GM12864 (cell line): ENCODE measurements around the gene TIFAB.
A peak's percentile ranks its signal among the peaks of the same experiment; 100 is the strongest.

ENCODE experiments used
- DNase-seq: peaks from one replicate; pipeline ENCODE4 v3.0.0-alpha.2; 2011; ENCODE audit warnings: low read depth
- H3K4me3 ChIP-seq: 2 replicates; pipeline ENCODE4 v1.5.1; 2011; ENCODE audit warnings: mild to moderate bottlenecking, low read depth, low read length, control low read depth
- TF ChIP-seq, protein P1 (sequence below): IDR thresholded peaks from 2 replicates; pipeline ENCODE4 v1.5.1; 2011; ENCODE audit warnings: low read depth, mild to moderate bottlenecking, moderate library complexity, low read length, control low read depth, inconsistent platforms; ENCODE audit errors: missing control alignments

The TIFAB gene

DNA sequence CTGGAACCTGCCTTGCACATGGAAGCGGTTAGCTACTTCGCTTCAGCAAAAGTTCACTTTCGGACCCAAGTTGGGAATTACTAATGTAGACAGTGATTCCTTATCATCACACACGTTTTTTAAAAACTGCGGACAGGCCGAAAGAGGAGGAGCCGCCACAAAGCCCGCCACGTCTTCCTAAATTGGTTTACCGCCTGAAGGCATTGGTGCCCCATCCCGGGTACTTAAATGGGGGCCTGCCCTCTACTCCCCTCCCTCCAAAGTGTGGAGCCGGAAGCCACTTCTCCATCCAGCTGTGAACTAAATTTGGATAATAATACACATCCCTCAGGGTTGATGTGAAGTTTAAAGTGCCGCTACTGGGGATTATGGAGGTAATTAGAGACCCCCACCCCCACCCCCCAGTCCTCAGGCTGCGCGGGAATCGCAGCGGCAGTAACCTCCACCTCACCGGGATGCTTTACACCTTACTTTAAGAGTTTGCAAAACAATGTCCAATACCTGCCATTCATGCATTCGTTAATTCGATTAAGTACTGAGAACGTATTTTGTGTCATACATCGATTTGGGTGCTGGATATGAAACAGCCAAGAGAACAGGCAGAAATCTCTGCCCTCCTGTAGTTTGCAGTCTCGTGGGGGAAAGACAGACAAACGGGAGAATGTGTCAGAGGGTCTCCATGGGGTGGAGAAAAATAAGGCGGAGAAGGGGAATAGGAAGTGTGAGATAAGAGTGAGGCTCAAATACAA, 52.2 kb downstream of the TIFAB start:
- peak overlapping the region; percentile 90 for H3K4me3 ChIP-seq
- TF ChIP-seq, protein P1, sequence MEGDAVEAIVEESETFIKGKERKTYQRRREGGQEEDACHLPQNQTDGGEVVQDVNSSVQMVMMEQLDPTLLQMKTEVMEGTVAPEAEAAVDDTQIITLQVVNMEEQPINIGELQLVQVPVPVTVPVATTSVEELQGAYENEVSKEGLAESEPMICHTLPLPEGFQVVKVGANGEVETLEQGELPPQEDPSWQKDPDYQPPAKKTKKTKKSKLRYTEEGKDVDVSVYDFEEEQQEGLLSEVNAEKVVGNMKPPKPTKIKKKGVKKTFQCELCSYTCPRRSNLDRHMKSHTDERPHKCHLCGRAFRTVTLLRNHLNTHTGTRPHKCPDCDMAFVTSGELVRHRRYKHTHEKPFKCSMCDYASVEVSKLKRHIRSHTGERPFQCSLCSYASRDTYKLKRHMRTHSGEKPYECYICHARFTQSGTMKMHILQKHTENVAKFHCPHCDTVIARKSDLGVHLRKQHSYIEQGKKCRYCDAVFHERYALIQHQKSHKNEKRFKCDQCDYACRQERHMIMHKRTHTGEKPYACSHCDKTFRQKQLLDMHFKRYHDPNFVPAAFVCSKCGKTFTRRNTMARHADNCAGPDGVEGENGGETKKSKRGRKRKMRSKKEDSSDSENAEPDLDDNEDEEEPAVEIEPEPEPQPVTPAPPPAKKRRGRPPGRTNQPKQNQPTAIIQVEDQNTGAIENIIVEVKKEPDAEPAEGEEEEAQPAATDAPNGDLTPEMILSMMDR = no peak
- no peak for DNase-seq

DNA sequence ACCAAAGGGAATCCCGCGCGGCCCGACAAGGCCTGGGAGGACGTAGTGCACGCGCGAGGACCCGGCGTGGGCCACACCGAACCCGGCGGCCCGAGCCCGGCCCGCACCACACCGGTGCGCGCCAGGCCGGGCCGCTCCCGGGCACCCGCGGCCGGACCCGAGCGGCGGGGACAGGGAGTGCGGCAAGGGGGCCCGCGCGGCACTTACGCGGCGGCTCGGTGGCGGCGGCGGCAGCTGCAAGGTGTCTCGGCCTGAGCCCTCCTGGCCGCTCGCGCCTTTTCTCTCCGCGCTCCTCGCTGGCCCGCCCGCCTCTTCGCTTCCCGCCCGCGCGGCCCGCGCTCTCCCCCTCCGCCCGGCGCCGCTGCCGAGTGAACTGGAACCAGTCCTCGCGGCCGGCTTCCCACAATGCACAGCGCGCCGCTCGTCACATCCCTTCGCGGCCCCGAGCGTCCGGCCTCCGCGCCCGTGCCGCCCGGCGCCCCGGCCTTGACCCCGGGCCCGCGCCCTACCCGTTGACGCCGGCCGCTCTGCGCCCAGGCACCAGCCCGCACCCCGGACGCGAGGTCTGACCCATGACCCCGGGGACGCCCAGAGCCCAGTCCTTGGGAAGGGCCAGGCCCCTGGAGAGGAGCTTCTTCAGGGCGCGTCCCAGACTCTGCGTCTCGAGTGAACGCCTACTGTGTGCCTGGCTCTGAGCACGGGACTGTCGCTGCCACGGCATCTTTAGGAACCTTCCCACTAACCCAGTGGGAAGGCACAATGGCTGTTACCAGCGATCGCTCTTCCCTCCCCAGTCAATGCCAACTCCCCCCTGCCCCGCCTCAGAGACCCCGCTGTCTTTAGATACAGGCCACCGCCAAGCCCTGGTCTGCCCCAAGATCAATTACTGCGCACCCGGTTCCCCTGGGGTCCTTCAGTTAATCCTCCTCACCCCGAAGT, 53.0 kb downstream of the TIFAB start, which contains the start of gene MACROH2A1:
TSS of gene MACROH2A1 (minus strand) at position 377 of the 939 bp plus-strand sequence. CDS start 10,138 bp downstream, outside the sequence.
- TF ChIP-seq, protein P1 = no peak
- peak; percentile 50 for DNase-seq

DNA sequence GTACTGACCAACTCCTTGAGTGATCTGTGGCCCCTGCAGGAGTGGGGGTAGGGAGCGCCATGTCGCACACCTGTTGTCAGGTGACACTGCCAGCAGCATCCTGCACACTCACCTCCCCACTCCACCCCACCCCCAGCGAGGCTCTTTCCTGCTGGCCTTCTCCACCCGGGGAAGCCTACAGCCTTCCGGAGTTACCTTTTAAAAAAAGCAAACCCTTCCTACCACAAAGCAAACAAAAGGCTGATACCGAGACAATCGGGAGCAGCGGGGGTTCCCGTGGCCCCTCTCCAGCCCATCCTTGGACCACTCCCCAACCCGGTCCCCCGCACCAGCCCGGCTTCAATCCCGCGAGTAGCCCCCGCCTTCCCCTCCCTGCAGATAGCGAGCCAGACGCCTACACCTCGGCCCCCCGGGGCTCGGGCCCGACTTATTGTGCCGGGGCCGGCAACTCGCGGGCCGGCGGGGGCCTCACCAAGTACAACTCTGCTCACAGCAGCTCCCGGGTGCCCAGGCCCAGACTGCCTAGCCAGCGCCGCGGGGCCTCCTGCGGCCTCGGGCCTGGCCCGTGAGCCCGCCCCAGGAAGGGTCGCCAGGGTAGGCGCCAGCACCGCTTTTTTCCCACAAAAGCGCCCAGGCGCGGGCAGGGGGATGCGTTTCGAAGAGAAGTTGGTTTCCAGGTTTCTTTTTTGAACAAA, 53.8 kb downstream of the TIFAB start:
- H3K4me3 ChIP-seq = peak overlapping the region; percentile 90
- TF ChIP-seq, protein P1 = no peak
- DNase-seq = no peak

More for the DNA sequence above, 53.0 kb downstream of the TIFAB start, which contains the start of gene MACROH2A1:
- peak within 1 kb of the TSS; percentile 90 for H3K4me3 ChIP-seq
